HepG2 (cell line): Measurements from ENCODE around the gene SEC14L1. TPM values are rescaled to one million over a fixed set of nuclear protein-coding genes. Genes with fewer than 3 reads are reported as not detected.

ENCODE experiments used
- AGO2 ChIP-seq: fragments of 200-400 bp; formaldehyde crosslinking; optimal IDR thresholded peaks from 2 replicates; pipeline ENCODE3; 2017; ENCODE audit warnings: mild to moderate bottlenecking, low read depth, low read length, moderate library complexity
- BHLHE40 ChIP-seq: IDR thresholded peaks from 2 replicates; pipeline ENCODE4 v1.6.1; 2011; ENCODE audit warnings: low read length, improper control_type of control experiment
- CBX1 ChIP-seq: IDR thresholded peaks from one replicate; pipeline ENCODE4 v1.6.1; 2016; ENCODE audit warnings: antibody characterized with exemption, low read depth
- CREB1 ChIP-seq, 2 experiments: fragments of 450-650 bp in 1 of 2; IDR thresholded peaks; 2 replicates each; pipeline ENCODE4 v1.6.1; 2016 to 2017; ENCODE audit warnings: control low read depth in 1 of 2, mild to moderate bottlenecking in 1 of 2, missing compliant biosample characterization in 1 of 2, missing genetic modification characterization in 1 of 2
- FOXJ3 ChIP-seq: sonication (generic); formaldehyde crosslinking; IDR thresholded peaks from 2 replicates; pipeline ENCODE4 v1.4.0; 2020; ENCODE audit warnings: missing genetic modification reagents, mild to moderate bottlenecking, borderline replicate concordance
- HCFC1 ChIP-seq: fragments of 150-350 bp; IDR thresholded peaks from 2 replicates; pipeline ENCODE4 v1.6.1; 2014; ENCODE audit warnings: low read depth, low read length
- HNRNPLL ChIP-seq: fragments of 200-400 bp; formaldehyde crosslinking; IDR thresholded peaks from 2 replicates; pipeline ENCODE4 v1.6.1; 2017; ENCODE audit warnings: mild to moderate bottlenecking, low read depth, low read length; ENCODE audit not compliant: poor library complexity, severe bottlenecking
- KLF12 ChIP-seq: sonication (generic); formaldehyde crosslinking; IDR thresholded peaks from 2 replicates; pipeline ENCODE4 v1.4.0; 2020; ENCODE audit warnings: missing genetic modification reagents, borderline replicate concordance
- POLR2AphosphoS5 ChIP-seq: IDR thresholded peaks from 2 replicates; pipeline ENCODE4 v1.6.1; 2012; ENCODE audit warnings: low read depth, low read length
- RBM39 ChIP-seq: fragments of 200-400 bp; formaldehyde crosslinking; IDR thresholded peaks from one replicate; pipeline ENCODE4 v1.6.1; 2018; ENCODE audit warnings: antibody characterized with exemption, mild to moderate bottlenecking, low read depth, low read length; ENCODE audit not compliant: poor library complexity, severe bottlenecking
- REL ChIP-seq: sonication (generic); formaldehyde crosslinking; conservative IDR thresholded peaks from 2 replicates; pipeline ENCODE4 v1.8.0; 2022; ENCODE audit warnings: mild to moderate bottlenecking, missing genetic modification reagents, moderate library complexity
- SIX1 ChIP-seq: sonication (generic); formaldehyde crosslinking; IDR thresholded peaks from 2 replicates; pipeline ENCODE4 v1.4.0; 2020; ENCODE audit warnings: missing genetic modification reagents, borderline replicate concordance
- TBX2 ChIP-seq: sonication (generic); formaldehyde crosslinking; IDR thresholded peaks from 2 replicates; pipeline ENCODE4 v1.5.0; 2020; ENCODE audit warnings: missing genetic modification reagents, mild to moderate bottlenecking, borderline replicate concordance
- ZNF180 ChIP-seq: sonication (generic); formaldehyde crosslinking; IDR thresholded peaks from 2 replicates; pipeline ENCODE4 v1.4.0; 2020; ENCODE audit warnings: low read depth, missing genetic modification reagents, borderline replicate concordance
- ZNF225 ChIP-seq: sonication (generic); formaldehyde crosslinking; IDR thresholded peaks from 2 replicates; pipeline ENCODE4 v1.4.0; 2020; ENCODE audit warnings: mild to moderate bottlenecking, missing genetic modification reagents
- ZNF629 ChIP-seq: sonication (generic); formaldehyde crosslinking; conservative IDR thresholded peaks from 2 replicates; pipeline ENCODE4 v1.5.0; 2020; ENCODE audit warnings: missing genetic modification reagents
- ZNF652 ChIP-seq: IDR thresholded peaks from 2 replicates; pipeline ENCODE4 v1.6.1; 2016; ENCODE audit warnings: low read depth, borderline replicate concordance
- ZNF713 ChIP-seq: sonication (generic); formaldehyde crosslinking; IDR thresholded peaks from 2 replicates; pipeline ENCODE4 v1.4.0; 2020; ENCODE audit warnings: mild to moderate bottlenecking, missing genetic modification reagents
- ZSCAN25 ChIP-seq: sonication (generic); formaldehyde crosslinking; IDR thresholded peaks from 2 replicates; pipeline ENCODE4 v1.8.0; 2022; ENCODE audit warnings: mild to moderate bottlenecking, missing genetic modification reagents
- polyA plus RNA-seq, 8 experiments: library from polyadenylated mRNA; depleted of rRNA in 3 of 8; stranded (reverse) in 7 of 8; unstranded in 1 of 8; fragments of >200 nt; fragmentation: Illumina TruSeq in 4 of 8; extraction: Trizol in 4 of 8; gene quantifications; 2 replicates each; pipeline versions ENCODE4 v1.2.1 to v1.2.3, GENCODE V29; 2011 to 2016; ENCODE audit warnings: low read depth in 4 of 8, missing spikeins in 1 of 8, mixed read lengths in 1 of 8; ENCODE audit not compliant: insufficient read depth in 1 of 8
- total RNA-seq, 5 experiments: library from RNA; depleted of rRNA; stranded (reverse); fragments of >200 nt; fragmentation: Illumina TruSeq; extraction: Trizol; gene quantifications; 2 replicates each; pipeline ENCODE4 v1.2.3, GENCODE V29; 2016; ENCODE audit warnings: low read depth in 1 of 5
- TF ChIP-seq, protein P1 (sequence below): sonication (generic); formaldehyde crosslinking; IDR thresholded peaks from 2 replicates; pipeline ENCODE4 v1.4.0; 2020; ENCODE audit warnings: low read depth, missing genetic modification reagents
- TF ChIP-seq, protein P2 (sequence below): sonication (generic); formaldehyde crosslinking; IDR thresholded peaks from 2 replicates; pipeline ENCODE4 v1.5.0; 2020; ENCODE audit warnings: missing genetic modification reagents
- TF ChIP-seq, protein P3 (sequence below): sonication (generic); formaldehyde crosslinking; IDR thresholded peaks from 2 replicates; pipeline ENCODE4 v1.8.0; 2022; ENCODE audit warnings: mild to moderate bottlenecking, missing genetic modification reagents
- TF ChIP-seq, protein P4 (sequence below): sonication (generic); formaldehyde crosslinking; IDR thresholded peaks from 2 replicates; pipeline ENCODE4 v1.5.0; 2020; ENCODE audit warnings: mild to moderate bottlenecking, missing genetic modification reagents

The SEC14L1 gene
- total and polyA plus RNA-seq, 2 of the 13 experiments (the other 11 are each of a cell fraction or from before 2014, with no cell fraction given): 26.3 to 43.9 TPM

DNA sequence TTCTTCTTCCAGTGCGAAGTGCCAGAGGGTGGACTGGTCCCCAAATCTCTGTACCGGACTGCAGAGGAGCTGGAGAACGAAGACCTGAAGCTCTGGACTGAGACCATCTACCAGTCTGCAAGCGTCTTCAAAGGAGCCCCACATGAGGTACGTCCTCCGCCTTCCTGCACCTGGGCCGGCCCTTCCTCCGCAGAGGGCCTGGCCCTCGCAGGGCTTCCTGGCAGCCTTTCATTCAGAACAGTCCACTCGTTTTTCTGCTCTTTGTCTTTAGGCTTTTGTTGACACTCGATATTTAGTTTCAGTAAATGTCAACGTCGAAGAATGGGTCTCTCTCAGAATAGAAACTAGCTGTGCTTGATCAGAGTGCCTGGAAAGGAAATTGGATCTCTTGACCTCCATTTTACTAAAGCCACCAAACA lies 68.6 kb downstream of the SEC14L1 start (continued):
- TF ChIP-seq SIX1 (CRISPR knock-in tag) (peak; percentile 84; the same call in 1 of the 2 replicates), AGO2 (no peak), TBX2 (CRISPR knock-in tag) (no peak), REL (CRISPR knock-in tag) (no peak), FOXJ3 (CRISPR knock-in tag) (0 out of 2 replicates have a peak, but pooled peaks have one; percentile 28), RBM39 (no peak), ZSCAN25 (no peak), ZNF180 (CRISPR knock-in tag) (no peak), ZNF652 (CRISPR knock-in tag) (no peak), POLR2AphosphoS5 (no peak), CBX1 (no peak), ZNF225 (CRISPR knock-in tag) (no peak), KLF12 (CRISPR knock-in tag) (no peak), ZNF629 (CRISPR knock-in tag) (no peak; the same call in 1 of the 2 replicates), CREB1 (IDR thresholded peaks at IDR 0.05) (no peak), CREB1 (CRISPR knock-in tag; IDR thresholded peaks at IDR 0.05) (no peak), ZNF713 (CRISPR knock-in tag) (no peak), HCFC1 (no peak), HNRNPLL (peak; percentile 23), BHLHE40 (no peak)
- TF ChIP-seq, protein P1, sequence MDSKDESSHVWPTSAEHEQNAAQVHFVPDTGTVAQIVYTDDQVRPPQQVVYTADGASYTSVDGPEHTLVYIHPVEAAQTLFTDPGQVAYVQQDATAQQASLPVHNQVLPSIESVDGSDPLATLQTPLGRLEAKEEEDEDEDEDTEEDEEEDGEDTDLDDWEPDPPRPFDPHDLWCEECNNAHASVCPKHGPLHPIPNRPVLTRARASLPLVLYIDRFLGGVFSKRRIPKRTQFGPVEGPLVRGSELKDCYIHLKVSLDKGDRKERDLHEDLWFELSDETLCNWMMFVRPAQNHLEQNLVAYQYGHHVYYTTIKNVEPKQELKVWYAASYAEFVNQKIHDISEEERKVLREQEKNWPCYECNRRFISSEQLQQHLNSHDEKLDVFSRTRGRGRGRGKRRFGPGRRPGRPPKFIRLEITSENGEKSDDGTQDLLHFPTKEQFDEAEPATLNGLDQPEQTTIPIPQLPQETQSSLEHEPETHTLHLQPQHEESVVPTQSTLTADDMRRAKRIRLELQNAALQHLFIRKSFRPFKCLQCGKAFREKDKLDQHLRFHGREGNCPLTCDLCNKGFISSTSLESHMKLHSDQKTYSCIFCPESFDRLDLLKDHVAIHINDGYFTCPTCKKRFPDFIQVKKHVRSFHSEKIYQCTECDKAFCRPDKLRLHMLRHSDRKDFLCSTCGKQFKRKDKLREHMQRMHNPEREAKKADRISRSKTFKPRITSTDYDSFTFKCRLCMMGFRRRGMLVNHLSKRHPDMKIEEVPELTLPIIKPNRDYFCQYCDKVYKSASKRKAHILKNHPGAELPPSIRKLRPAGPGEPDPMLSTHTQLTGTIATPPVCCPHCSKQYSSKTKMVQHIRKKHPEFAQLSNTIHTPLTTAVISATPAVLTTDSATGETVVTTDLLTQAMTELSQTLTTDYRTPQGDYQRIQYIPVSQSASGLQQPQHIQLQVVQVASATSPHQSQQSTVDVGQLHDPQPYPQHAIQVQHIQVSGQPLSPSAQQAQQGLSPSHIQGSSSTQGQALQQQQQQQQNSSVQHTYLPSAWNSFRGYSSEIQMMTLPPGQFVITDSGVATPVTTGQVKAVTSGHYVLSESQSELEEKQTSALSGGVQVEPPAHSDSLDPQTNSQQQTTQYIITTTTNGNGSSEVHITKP (CRISPR knock-in tag): 0 out of 2 replicates have a peak, but pooled peaks have one; percentile 39
- TF ChIP-seq, protein P2, sequence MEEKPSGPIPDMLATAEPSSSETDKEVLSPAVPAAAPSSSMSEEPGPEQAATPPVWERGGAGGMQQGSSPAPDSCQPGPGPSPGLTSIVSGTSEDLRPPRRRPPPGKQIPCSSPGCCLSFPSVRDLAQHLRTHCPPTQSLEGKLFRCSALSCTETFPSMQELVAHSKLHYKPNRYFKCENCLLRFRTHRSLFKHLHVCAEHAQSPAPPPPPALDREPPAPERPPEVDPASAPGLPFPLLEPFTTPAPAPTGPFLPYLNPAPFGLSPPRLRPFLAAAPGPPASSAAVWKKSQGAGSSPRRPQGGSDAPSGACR (CRISPR knock-in tag): no peak
- TF ChIP-seq, protein P3, sequence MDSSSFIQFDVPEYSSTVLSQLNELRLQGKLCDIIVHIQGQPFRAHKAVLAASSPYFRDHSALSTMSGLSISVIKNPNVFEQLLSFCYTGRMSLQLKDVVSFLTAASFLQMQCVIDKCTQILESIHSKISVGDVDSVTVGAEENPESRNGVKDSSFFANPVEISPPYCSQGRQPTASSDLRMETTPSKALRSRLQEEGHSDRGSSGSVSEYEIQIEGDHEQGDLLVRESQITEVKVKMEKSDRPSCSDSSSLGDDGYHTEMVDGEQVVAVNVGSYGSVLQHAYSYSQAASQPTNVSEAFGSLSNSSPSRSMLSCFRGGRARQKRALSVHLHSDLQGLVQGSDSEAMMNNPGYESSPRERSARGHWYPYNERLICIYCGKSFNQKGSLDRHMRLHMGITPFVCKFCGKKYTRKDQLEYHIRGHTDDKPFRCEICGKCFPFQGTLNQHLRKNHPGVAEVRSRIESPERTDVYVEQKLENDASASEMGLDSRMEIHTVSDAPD: no peak
- TF ChIP-seq, protein P4, sequence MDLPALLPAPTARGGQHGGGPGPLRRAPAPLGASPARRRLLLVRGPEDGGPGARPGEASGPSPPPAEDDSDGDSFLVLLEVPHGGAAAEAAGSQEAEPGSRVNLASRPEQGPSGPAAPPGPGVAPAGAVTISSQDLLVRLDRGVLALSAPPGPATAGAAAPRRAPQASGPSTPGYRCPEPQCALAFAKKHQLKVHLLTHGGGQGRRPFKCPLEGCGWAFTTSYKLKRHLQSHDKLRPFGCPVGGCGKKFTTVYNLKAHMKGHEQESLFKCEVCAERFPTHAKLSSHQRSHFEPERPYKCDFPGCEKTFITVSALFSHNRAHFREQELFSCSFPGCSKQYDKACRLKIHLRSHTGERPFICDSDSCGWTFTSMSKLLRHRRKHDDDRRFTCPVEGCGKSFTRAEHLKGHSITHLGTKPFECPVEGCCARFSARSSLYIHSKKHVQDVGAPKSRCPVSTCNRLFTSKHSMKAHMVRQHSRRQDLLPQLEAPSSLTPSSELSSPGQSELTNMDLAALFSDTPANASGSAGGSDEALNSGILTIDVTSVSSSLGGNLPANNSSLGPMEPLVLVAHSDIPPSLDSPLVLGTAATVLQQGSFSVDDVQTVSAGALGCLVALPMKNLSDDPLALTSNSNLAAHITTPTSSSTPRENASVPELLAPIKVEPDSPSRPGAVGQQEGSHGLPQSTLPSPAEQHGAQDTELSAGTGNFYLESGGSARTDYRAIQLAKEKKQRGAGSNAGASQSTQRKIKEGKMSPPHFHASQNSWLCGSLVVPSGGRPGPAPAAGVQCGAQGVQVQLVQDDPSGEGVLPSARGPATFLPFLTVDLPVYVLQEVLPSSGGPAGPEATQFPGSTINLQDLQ (CRISPR knock-in tag): no peak
